GM21717 (cell line): ENCODE results near the gene GNB1.

Source experiments
- ATAC-seq: cut with Tn5 transposase; IDR thresholded peaks from one replicate; pipeline ENCODE4 v1.9.1; 2021; ENCODE audit warnings: mild to moderate bottlenecking, moderate library complexity; ENCODE audit not compliant: unreplicated experiment

GNB1 gene

GRCh38 chr1:1910651-1911331 is 19.9 kb upstream of the GNB1 start:
- ATAC-seq, result no peak

- no peak for ATAC-seq
Observed at GRCh38 chr1:1910033-1910465, 19.2 kb upstream of the GNB1 start.

GRCh38 chr1:1908506-1908791 is 17.6 kb upstream of the GNB1 start:
- peak; percentile 22 for ATAC-seq

DNA sequence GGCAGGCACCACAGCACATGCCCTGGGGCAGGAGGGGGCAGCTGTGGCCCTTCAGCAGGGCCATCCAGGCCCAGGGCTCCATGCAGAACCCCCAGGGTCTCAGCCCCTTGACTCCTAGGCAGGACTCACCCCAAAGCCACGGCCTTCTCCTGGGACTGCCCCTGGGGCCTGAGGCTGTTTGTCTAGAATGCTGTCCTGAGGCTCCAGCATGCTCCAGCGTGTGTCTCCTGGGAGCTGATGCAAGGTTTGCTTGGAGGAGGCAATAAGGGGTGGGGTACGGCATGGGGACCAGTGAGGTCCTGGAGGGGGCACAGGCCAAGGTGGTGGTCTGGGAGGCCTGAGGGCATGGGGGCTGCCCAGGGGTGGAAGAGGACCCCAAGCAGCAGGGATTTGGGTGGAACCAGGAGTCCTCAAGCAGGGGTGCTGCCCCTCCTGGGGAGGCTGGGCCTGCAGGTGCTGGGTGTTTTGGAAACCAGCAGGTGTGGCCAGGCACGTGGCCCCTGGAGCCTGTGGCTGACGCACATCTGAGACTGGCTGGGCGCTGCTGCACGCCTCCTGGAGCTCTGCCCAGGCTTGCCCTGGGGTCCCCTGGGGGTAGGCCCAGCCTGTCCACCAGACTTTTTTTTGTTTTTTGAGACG is 16.3 kb upstream of the GNB1 start:
- no peak for ATAC-seq

GRCh38 chr1:1906185-1907097 is 15.6 kb upstream of the GNB1 start:
- ATAC-seq, result no peak

- no peak for ATAC-seq
Observed at GRCh38 chr1:1903224-1903623, 12.3 kb upstream of the GNB1 start.

- ATAC-seq, result no peak
Observed at GRCh38 chr1:1901641-1902294, 10.9 kb upstream of the GNB1 start.

GRCh38 chr1:1900883-1901640 is 10.2 kb upstream of the GNB1 start:
- ATAC-seq, result no peak

DNA sequence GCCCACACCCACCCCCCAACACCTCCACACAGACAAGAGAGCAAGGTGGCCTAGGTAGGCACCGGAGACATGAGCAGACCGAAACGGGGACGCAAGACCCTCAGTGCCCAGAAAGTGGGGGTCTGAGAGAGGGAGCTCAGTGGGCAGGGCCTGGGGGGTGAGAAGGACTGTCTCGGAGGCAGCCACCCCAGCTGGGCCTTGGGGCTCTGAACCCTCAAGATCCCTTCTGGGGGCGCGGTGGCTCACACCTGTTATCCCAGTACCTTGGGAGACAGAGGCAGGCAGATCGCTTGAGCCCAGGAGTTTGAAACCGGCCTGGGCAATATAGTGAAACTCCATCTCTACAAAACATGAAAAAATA is 9.1 kb upstream of the GNB1 start:
- no peak for ATAC-seq

GRCh38 chr1:1899266-1899966 is 8.5 kb upstream of the GNB1 start:
- no peak for ATAC-seq

DNA sequence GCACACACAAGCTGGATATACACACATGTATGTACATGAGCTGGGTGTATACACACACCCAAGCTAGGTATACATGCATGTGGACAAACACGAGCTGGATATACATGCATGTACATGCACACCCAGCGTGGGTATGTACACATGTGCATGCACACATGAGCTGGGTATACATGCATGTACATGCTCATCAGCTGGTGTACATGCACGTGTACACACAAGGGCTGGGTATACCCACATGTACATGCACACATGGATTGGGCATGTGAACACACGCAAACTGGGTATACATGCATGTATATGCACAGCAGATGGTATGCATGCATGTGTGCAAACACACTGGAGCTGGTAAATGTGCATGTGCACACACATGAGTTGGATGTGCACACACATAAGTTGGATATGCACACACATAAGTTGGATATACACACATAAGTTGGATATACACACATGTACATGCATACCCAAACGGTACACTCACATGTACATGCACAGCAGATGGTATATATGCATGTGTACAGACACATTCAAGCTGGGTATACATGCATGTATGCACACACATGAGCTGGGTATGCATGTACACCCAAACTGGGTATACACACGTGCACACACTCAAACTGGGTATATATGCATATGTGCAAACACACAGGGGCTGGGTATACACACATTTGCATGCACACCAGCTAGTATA is 7.5 kb upstream of the GNB1 start:
- ATAC-seq, result no peak

GRCh38 chr1:1895456-1896336 is 4.8 kb upstream of the GNB1 start:
- no peak for ATAC-seq

DNA sequence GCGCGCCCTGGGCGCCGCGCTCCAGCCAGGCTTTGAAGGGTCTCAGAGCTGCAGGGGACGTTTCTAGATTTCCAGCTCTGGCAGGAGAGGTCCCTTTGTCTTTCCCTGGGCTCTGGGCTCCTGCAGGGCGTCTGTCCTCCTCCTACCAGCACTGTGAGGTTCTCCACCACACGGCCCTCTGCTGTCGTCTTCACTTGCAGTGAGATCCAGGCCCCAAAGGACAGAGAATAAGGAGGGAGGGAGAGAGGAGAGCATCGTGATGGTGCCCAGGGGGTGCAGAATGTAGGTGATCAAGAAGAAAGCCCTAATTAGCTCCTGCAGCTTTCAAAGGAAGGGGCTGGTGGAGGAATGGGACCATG is 4.2 kb upstream of the GNB1 start:
- no peak for ATAC-seq

DNA sequence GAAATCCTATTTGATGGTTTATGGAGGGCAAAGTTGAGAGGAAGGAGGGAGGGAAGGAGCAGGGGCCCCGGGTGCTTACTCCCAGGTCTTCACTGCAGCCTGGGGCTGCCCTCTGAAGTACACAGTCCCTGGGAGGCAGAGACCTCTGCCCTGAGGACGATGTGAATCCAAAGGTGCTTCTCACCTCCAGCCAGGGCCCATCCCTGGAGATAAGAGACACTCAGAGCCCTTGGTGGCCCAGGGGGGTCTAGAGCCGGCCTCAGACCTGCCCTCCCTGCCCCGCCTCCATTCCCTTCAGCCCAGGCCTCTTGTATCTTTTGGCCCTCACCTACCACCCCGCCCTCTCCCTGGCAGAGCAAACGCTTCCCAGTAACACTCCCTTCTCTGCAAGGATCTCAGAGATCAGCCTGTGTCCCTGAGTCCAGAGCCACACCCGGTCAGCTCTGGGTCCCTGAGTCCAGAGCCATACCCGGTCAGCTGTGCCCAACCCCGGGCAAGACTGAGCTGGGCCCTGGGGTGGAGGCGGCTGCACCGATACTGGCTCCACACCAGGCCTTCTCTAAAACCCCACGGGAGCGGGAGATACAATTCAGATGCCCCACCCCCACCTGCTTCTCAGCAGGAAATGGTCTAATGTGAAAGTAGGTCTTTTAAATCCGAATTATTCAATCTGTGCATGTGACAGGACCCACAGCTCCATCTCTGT is 3.6 kb upstream of the GNB1 start:
- no peak for ATAC-seq

GRCh38 chr1:1893997-1894353 is 3.1 kb upstream of the GNB1 start:
- no peak for ATAC-seq

GRCh38 chr1:1893291-1893985 is 2.6 kb upstream of the GNB1 start:
- no peak for ATAC-seq

DNA sequence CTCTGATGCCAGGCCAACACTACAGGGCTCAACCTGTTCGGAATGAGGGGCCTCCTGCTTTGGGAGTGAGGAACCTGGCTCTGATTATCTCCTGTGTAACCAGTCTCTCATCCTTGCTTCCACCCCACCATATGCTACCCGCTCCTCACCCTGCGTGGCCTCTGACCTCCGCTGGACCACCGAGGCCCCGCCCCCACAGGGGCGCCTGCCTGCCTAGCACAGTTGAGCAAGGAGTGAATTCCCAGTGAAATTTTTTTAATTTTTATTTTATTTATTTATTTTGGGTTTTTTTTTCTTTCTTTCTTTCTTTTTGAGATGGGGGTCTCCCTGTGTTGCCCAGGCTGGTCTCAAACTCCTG is 1.9 kb upstream of the GNB1 start:
- ATAC-seq, result no peak
